ENCODE results near the gene CELA2A.

- TF ChIP-seq CTCF (IDR thresholded peaks at IDR 0.05), result no peak
- no peak for TF ChIP-seq POLR2A (IDR thresholded peaks at IDR 0.05)
Measured at GRCh38 chr1:15448877-15449462, 7.6 kb upstream of the CELA2A start.
